Measurements from ENCODE around the gene CCL26.

CCL26 gene

DNA sequence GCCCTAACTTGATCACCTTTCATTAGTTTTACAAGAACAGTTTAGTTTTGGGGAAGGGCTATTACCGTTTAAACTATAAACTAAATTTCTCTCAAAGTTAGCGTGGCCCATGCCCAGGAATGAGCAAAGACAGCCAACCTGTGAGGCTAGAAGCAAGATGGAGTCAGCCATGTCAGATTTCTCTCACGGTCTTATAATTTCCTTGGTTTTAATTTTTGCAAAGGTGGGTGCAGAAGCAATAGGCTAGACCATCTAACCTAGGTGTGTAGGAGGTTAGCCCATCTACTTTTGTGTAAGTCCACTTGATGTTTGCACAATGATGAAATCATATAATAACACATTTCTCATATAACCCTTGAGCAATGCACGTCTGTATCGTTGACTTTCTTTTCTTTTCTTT lies 32.7 kb upstream of the CCL26 start:
- no peak for ATAC-seq
- no peak for TF ChIP-seq POU6F1 (CRISPR knock-in tag; IDR thresholded peaks at IDR 0.05; ENCODE audit: borderline replicate concordance, low read depth)
- no peak for TF ChIP-seq ARNTL (CRISPR knock-in tag; IDR thresholded peaks at IDR 0.05; ENCODE audit: borderline replicate concordance, low read depth)
- TF ChIP-seq ZNF70 (CRISPR knock-in tag; IDR thresholded peaks at IDR 0.05), result no peak
- no peak for TF ChIP-seq ISL1 (CRISPR knock-in tag; IDR thresholded peaks at IDR 0.05)
- TF ChIP-seq BACH2 (CRISPR knock-in tag; IDR thresholded peaks at IDR 0.05; ENCODE audit: borderline replicate concordance), result no peak
- TF ChIP-seq CREB5 (CRISPR knock-in tag; IDR thresholded peaks at IDR 0.05; ENCODE audit: low read depth), result no peak
- no peak for TF ChIP-seq ESRRG (CRISPR knock-in tag; IDR thresholded peaks at IDR 0.05)
- TF ChIP-seq CSRNP3 (CRISPR knock-in tag; IDR thresholded peaks at IDR 0.05), result no peak
- no peak for TF ChIP-seq ZFP30 (CRISPR knock-in tag; IDR thresholded peaks at IDR 0.05)

DNA sequence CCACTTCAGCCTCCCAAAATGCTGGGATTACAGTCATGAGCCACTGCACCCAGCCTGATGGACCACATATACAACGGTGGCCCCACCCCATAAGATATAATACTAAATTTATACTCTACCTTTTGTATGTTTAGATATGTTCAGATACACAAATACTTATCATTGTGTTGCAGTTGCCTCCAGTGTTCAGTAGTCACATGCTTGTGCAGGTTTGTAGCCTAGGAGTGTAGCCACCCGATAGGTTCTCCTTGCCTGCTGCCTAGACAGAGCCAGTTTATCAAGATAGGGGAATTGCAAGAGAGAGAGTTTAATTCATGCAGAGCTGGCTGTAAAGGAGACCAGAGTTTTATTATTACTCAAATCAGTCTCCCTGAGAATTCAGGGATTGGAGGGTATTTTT lies 32.0 kb upstream of the CCL26 start:
- ATAC-seq, result no peak
- TF ChIP-seq TOX (CRISPR knock-in tag; IDR thresholded peaks at IDR 0.05; ENCODE audit: borderline replicate concordance) (no peak), TCF4 (CRISPR knock-in tag; IDR thresholded peaks at IDR 0.05; ENCODE audit: borderline replicate concordance) (no peak), ARNTL (CRISPR knock-in tag; IDR thresholded peaks at IDR 0.05; ENCODE audit: borderline replicate concordance, low read depth) (no peak), SNAI2 (CRISPR knock-in tag; IDR thresholded peaks at IDR 0.05) (no peak), CREB5 (CRISPR knock-in tag; IDR thresholded peaks at IDR 0.05; ENCODE audit: low read depth) (no peak), CSDC2 (CRISPR knock-in tag; IDR thresholded peaks at IDR 0.05) (no peak), ISL1 (CRISPR knock-in tag; IDR thresholded peaks at IDR 0.05) (no peak)

DNA sequence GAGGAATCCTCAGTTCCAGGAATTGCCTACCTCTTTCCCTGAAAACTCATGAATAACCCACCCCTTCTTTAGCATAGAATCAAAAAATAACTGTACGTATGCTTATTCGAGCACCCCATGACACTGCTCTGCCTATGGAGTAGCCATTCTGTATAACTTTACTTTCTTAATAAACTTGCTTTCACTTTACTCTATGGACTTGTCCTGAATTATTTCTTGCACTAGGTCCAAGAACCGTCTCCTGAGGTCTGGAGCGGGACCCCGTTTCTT lies 30.5 kb upstream of the CCL26 start:
- no peak for TF ChIP-seq PATZ1 (CRISPR knock-in tag; IDR thresholded peaks at IDR 0.05; ENCODE audit: borderline replicate concordance)
- no peak for ATAC-seq

GRCh38 chr7:75798770-75799169 lies 26.8 kb upstream of the CCL26 start:
- ATAC-seq, result no peak
- no peak for TF ChIP-seq ZFP30 (CRISPR knock-in tag; IDR thresholded peaks at IDR 0.05)
- no peak for TF ChIP-seq ZNF70 (CRISPR knock-in tag; IDR thresholded peaks at IDR 0.05)
- no peak for TF ChIP-seq ARNTL (CRISPR knock-in tag; IDR thresholded peaks at IDR 0.05; ENCODE audit: borderline replicate concordance, low read depth)
- no peak for TF ChIP-seq CSDC2 (CRISPR knock-in tag; IDR thresholded peaks at IDR 0.05)
- TF ChIP-seq TOX (CRISPR knock-in tag; IDR thresholded peaks at IDR 0.05; ENCODE audit: borderline replicate concordance), result no peak
- no peak for TF ChIP-seq SNAI2 (CRISPR knock-in tag; IDR thresholded peaks at IDR 0.05)
- no peak for TF ChIP-seq ZNF565 (CRISPR knock-in tag; conservative IDR thresholded peaks at IDR 0.05; ENCODE audit: low read depth)
- no peak for TF ChIP-seq PPARA (CRISPR knock-in tag; IDR thresholded peaks at IDR 0.05; ENCODE audit: borderline replicate concordance)
- no peak for TF ChIP-seq BACH2 (CRISPR knock-in tag; IDR thresholded peaks at IDR 0.05; ENCODE audit: borderline replicate concordance)
- no peak for TF ChIP-seq POU6F1 (CRISPR knock-in tag; IDR thresholded peaks at IDR 0.05; ENCODE audit: borderline replicate concordance, low read depth)
- TF ChIP-seq ZC3H10 (CRISPR knock-in tag; IDR thresholded peaks at IDR 0.05), result no peak
- no peak for TF ChIP-seq TCF4 (CRISPR knock-in tag; IDR thresholded peaks at IDR 0.05; ENCODE audit: borderline replicate concordance)
- TF ChIP-seq OSR1 (CRISPR knock-in tag; IDR thresholded peaks at IDR 0.05), result no peak
- TF ChIP-seq CREB5 (CRISPR knock-in tag; IDR thresholded peaks at IDR 0.05; ENCODE audit: low read depth), result no peak
- TF ChIP-seq ZFP3 (CRISPR knock-in tag; IDR thresholded peaks at IDR 0.05), result no peak
- TF ChIP-seq GLIS3 (CRISPR knock-in tag; IDR thresholded peaks at IDR 0.05), result no peak
- TF ChIP-seq TSHZ2 (CRISPR knock-in tag; IDR thresholded peaks at IDR 0.05), result no peak

Measured in SK-N-SH treated with all-trans-retinoic acid at 6 μM for 48 hours (cell line).